Measurements from ENCODE around the gene ACACB. TPM values are rescaled to one million over a fixed set of nuclear protein-coding genes. Genes with fewer than 3 reads are reported as not detected.

ACACB gene
- total and polyA plus RNA-seq, 2 donors: 2.0 to 9.5 TPM

DNA sequence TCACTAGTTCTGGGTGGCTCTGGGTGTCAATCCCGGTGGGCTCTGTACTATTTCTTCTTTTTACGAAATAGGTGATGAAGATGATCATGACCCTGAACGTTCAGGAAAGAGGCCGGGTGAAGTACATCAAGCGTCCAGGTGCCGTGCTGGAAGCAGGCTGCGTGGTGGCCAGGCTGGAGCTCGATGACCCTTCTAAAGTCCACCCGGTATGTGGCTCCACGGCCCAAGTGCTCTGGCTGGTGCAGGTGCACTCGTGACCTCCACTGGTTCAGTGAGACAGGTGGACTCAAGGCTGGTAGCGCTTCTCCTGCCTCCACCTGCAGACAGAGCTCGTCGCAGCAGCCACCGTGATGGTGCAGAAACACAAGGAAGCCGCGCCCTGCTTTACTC is 85.1 kb downstream of the ACACB start:
- peaks cover 0 to 2% of the 10 kb centered on the region in 2 donors for H3K9me3 ChIP-seq (ENCODE audit: control insufficient read depth in 2 of 2, insufficient read depth in 1 of 2, low read length in 1 of 2)
- peaks cover 0 to 16% of the 10 kb centered on the region in 2 donors for H3K36me3 ChIP-seq (ENCODE audit: control insufficient read depth in 2 of 2, insufficient read depth in 2 of 2, low read length in 1 of 2)
- no peaks in the 10 kb centered on the region for H3K27me3 ChIP-seq (ENCODE audit: control insufficient read depth in 2 of 2, insufficient read depth in 1 of 2, low read length in 1 of 2)
- no peak for DNase-seq (ENCODE audit: low read depth in 6 of 9, low spot score in 9 of 9)
- WGBS: 95% methylated on average over 17 of the region's 17 CpGs
- no peak overlapping the region for H3K27ac ChIP-seq (ENCODE audit: low read depth in 1 of 2, low read length in 1 of 2)
- H3K4me1 ChIP-seq (ENCODE audit: control insufficient read depth in 2 of 2, insufficient read depth in 2 of 2, low read length in 2 of 2): no peaks in the 10 kb centered on the region
- H3K4me3 ChIP-seq (ENCODE audit: low read length in 2 of 2): no peak overlapping the region

DNA sequence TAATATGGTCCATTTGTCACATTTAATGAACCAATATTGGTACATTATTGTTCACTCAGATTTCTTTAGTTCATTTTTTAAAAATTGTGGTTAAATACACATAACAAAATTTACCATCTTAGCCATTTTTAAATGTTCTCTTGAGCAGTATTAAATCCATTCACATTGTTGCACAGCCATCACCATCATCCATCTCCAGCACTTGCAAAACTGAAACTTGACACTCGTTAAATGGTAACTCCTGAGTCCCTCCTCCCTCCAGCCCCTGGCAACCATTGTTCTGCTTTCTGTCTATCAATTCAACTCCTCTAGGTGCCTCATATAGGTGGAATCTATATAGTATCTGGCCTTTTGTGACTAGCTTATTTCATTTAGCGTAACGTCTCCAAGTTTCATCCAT is 86.4 kb downstream of the ACACB start:
- Histone ChIP-seq H3K27ac (ENCODE audit: low read depth in 1 of 2, low read length in 1 of 2) (no peak overlapping the region), H3K4me3 (ENCODE audit: low read length in 2 of 2) (no peak overlapping the region), H3K4me1 (ENCODE audit: control insufficient read depth in 2 of 2, insufficient read depth in 2 of 2, low read length in 2 of 2) (no peaks in the 10 kb centered on the region), H3K27me3 (ENCODE audit: control insufficient read depth in 2 of 2, insufficient read depth in 1 of 2, low read length in 1 of 2) (no peaks in the 10 kb centered on the region), H3K9me3 (ENCODE audit: control insufficient read depth in 2 of 2, insufficient read depth in 1 of 2, low read length in 1 of 2) (no peaks in the 10 kb centered on the region), H3K36me3 (ENCODE audit: control insufficient read depth in 2 of 2, insufficient read depth in 2 of 2, low read length in 1 of 2) (peaks cover 0 to 17% of the 10 kb centered on the region in 2 donors)
- DNase-seq (ENCODE audit: low read depth in 6 of 9, low spot score in 9 of 9): no peak
- WGBS: 96% methylated on average over 3 of the region's 3 CpGs

DNA sequence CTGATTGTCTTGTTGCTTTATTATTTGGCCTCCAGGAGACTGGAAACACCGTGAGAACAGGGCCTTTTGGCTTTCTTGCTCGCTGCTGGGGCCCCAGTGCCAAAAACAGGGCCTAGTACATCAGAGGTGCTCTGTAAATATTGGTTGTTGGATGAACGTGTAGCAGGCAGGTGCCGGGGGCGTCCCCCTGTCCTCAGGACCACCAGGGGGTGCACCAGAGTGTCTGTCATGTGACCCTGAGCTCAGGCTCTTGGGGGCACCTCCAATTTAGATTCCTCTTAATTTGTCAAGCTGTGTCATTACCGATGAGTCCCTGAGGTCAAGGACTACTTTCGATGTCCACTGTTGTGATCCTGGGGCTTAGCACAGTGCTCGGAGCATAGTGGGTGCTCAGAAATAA is 87.1 kb downstream of the ACACB start:
- Histone ChIP-seq H3K4me3 (ENCODE audit: low read length in 2 of 2) (no peak overlapping the region), H3K36me3 (ENCODE audit: control insufficient read depth in 2 of 2, insufficient read depth in 2 of 2, low read length in 1 of 2) (peaks cover 0 to 18% of the 10 kb centered on the region in 2 donors), H3K4me1 (ENCODE audit: control insufficient read depth in 2 of 2, insufficient read depth in 2 of 2, low read length in 2 of 2) (no peaks in the 10 kb centered on the region), H3K27ac (ENCODE audit: low read depth in 1 of 2, low read length in 1 of 2) (no peak overlapping the region), H3K9me3 (ENCODE audit: control insufficient read depth in 2 of 2, insufficient read depth in 1 of 2, low read length in 1 of 2) (no peaks in the 10 kb centered on the region), H3K27me3 (ENCODE audit: control insufficient read depth in 2 of 2, insufficient read depth in 1 of 2, low read length in 1 of 2) (no peaks in the 10 kb centered on the region)
- WGBS: 90% methylated on average over 8 of the region's 8 CpGs
- no peak for DNase-seq (ENCODE audit: low read depth in 6 of 9, low spot score in 9 of 9)

DNA sequence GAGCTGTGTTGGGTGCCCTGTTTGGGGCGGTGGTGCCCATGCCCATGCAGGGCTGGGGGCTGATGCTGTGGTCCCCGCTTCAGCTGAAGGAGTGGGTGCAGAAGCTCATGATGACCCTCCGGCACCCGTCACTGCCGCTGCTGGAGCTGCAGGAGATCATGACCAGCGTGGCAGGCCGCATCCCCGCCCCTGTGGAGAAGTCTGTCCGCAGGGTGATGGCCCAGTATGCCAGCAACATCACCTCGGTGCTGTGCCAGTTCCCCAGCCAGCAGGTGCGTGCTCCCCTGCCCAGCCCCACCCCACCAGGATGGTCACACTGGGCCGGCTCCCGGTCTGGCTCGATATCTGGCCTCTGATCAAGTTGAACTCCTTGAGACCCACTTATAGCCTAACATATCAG is 92.7 kb downstream of the ACACB start:
- Histone ChIP-seq H3K4me1 (ENCODE audit: control insufficient read depth in 2 of 2, insufficient read depth in 2 of 2, low read length in 2 of 2) (no peaks in the 10 kb centered on the region), H3K4me3 (ENCODE audit: low read length in 2 of 2) (no peak overlapping the region), H3K9me3 (ENCODE audit: control insufficient read depth in 2 of 2, insufficient read depth in 1 of 2, low read length in 1 of 2) (no peaks in the 10 kb centered on the region), H3K27ac (ENCODE audit: low read depth in 1 of 2, low read length in 1 of 2) (no peak overlapping the region), H3K27me3 (ENCODE audit: control insufficient read depth in 2 of 2, insufficient read depth in 1 of 2, low read length in 1 of 2) (no peaks in the 10 kb centered on the region), H3K36me3 (ENCODE audit: control insufficient read depth in 2 of 2, insufficient read depth in 2 of 2, low read length in 1 of 2) (peaks cover 0 to 14% of the 10 kb centered on the region in 2 donors)
- no peak for DNase-seq (ENCODE audit: low read depth in 6 of 9, low spot score in 9 of 9)
- 99% methylated on average over 14 of the region's 14 CpGs for WGBS

DNA sequence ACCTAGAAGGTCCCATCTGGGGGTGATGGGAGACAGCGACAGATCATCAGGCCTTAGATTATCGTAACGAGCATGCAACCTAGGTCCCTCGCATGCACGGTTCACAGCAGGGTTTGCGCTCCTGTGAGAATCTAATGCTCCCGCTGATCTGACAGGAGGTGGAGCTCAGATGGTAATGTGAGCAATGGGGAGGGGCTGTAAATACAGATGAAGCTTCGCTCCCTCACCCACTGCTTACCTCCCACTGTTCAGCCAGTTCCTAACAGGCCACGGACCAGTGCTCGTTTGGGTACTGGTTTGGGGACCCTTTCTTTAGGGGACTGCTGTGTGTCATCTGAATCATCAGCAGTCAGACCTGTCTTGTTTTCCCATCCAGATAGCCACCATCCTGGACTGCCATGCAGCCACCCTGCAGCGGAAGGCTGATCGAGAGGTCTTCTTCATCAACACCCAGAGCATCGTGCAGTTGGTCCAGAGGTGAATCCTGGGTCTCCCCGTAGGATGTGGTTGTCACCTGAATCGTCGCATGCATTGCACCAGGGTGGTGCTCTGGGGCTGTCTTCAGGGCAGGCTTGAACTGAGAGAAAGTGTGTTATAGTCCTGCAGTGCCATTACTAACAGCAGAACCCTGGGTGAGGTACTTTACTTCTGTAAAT is 96.2 kb downstream of the ACACB start:
- no peak overlapping the region for H3K27ac ChIP-seq (ENCODE audit: low read depth in 1 of 2, low read length in 1 of 2)
- DNase-seq (ENCODE audit: low read depth in 6 of 9, low spot score in 9 of 9): no peak
- peaks cover 0 to 7% of the 10 kb centered on the region in 2 donors for H3K36me3 ChIP-seq (ENCODE audit: control insufficient read depth in 2 of 2, insufficient read depth in 2 of 2, low read length in 1 of 2)
- H3K4me1 ChIP-seq (ENCODE audit: control insufficient read depth in 2 of 2, insufficient read depth in 2 of 2, low read length in 2 of 2): no peaks in the 10 kb centered on the region
- no peaks in the 10 kb centered on the region for H3K9me3 ChIP-seq (ENCODE audit: control insufficient read depth in 2 of 2, insufficient read depth in 1 of 2, low read length in 1 of 2)
- no peaks in the 10 kb centered on the region for H3K27me3 ChIP-seq (ENCODE audit: control insufficient read depth in 2 of 2, insufficient read depth in 1 of 2, low read length in 1 of 2)
- no peak overlapping the region for H3K4me3 ChIP-seq (ENCODE audit: low read length in 2 of 2)
- WGBS: 97% methylated on average over 16 of the region's 16 CpGs

DNA sequence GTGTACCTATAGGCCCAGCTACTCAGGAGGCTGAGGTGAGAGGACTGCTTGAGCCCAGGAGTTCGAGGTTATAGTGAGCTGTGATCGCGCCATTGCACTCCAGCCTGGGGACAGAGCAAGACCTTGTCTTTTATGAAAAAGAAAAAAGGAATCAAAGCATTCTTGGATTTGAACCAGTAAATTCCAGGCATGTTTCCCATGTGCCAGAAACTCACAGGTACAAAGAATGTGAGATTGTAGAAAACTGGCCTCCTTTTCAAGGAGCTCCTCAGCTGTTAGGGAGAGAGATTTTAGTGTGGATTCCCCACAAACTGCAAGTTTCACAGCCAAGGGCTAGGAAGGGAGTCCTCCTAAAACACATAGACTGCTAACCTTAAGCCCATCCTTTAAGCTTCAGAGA is 97.7 kb downstream of the ACACB start:
- Histone ChIP-seq H3K36me3 (ENCODE audit: control insufficient read depth in 2 of 2, insufficient read depth in 2 of 2, low read length in 1 of 2) (peaks cover 0 to 5% of the 10 kb centered on the region in 2 donors), H3K9me3 (ENCODE audit: control insufficient read depth in 2 of 2, insufficient read depth in 1 of 2, low read length in 1 of 2) (no peaks in the 10 kb centered on the region), H3K27me3 (ENCODE audit: control insufficient read depth in 2 of 2, insufficient read depth in 1 of 2, low read length in 1 of 2) (no peaks in the 10 kb centered on the region), H3K27ac (ENCODE audit: low read depth in 1 of 2, low read length in 1 of 2) (no peak overlapping the region), H3K4me1 (ENCODE audit: control insufficient read depth in 2 of 2, insufficient read depth in 2 of 2, low read length in 2 of 2) (no peaks in the 10 kb centered on the region), H3K4me3 (ENCODE audit: low read length in 2 of 2) (no peak overlapping the region)
- no peak for DNase-seq (ENCODE audit: low read depth in 6 of 9, low spot score in 9 of 9)
- 87% methylated on average over 3 of the region's 3 CpGs for WGBS

DNA sequence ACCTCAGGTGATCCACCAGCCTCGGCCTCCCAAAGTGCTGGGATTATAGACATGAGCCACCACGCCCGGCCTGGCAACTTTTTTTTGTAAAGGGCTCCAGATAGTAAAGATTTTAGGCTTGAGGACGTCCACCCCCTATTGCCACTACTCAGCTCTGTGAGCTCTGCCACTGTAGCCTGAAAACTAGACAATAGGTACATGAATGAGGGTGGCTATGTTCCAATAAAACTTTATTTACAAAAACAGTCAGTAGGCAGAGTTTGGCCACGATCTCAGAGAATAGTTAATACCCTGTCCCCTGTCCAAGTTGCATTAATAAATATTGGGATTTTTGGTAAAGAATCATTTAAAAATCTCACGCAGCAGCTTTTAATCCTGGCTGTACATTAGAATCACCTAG is 102.6 kb downstream of the ACACB start:
- H3K36me3 ChIP-seq (ENCODE audit: control insufficient read depth in 2 of 2, insufficient read depth in 2 of 2, low read length in 1 of 2): peaks cover 0 to 12% of the 10 kb centered on the region in 2 donors
- WGBS: 96% methylated on average over 6 of the region's 6 CpGs
- H3K27me3 ChIP-seq (ENCODE audit: control insufficient read depth in 2 of 2, insufficient read depth in 1 of 2, low read length in 1 of 2): no peaks in the 10 kb centered on the region
- no peaks in the 10 kb centered on the region for H3K4me1 ChIP-seq (ENCODE audit: control insufficient read depth in 2 of 2, insufficient read depth in 2 of 2, low read length in 2 of 2)
- H3K27ac ChIP-seq (ENCODE audit: low read depth in 1 of 2, low read length in 1 of 2): no peak overlapping the region
- no peaks in the 10 kb centered on the region for H3K9me3 ChIP-seq (ENCODE audit: control insufficient read depth in 2 of 2, insufficient read depth in 1 of 2, low read length in 1 of 2)
- no peak for DNase-seq (ENCODE audit: low read depth in 6 of 9, low spot score in 9 of 9)
- H3K4me3 ChIP-seq (ENCODE audit: low read length in 2 of 2): no peak overlapping the region

DNA sequence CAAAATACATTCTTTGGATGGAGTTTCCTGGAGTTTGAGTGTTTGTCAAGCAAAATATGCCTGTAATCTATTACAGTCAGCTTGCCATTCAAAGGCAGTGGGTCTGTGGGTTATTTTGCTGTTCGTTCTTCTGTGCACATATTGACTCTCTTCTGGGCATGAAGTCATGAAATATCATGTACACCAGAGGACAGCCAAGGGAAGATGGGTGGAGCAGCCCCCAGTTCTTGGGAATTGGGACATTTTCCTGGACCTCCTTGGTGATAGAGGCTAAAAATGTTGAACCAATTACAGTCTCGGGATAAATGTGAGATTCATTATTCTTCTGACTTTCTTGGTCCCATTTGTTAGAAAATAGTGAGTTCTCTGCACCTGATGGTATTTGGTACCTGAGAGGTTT is 103.6 kb downstream of the ACACB start:
- Histone ChIP-seq H3K27ac (ENCODE audit: low read depth in 1 of 2, low read length in 1 of 2) (no peak overlapping the region), H3K27me3 (ENCODE audit: control insufficient read depth in 2 of 2, insufficient read depth in 1 of 2, low read length in 1 of 2) (no peaks in the 10 kb centered on the region), H3K36me3 (ENCODE audit: control insufficient read depth in 2 of 2, insufficient read depth in 2 of 2, low read length in 1 of 2) (peaks cover 0 to 12% of the 10 kb centered on the region in 2 donors), H3K4me3 (ENCODE audit: low read length in 2 of 2) (no peak overlapping the region), H3K4me1 (ENCODE audit: control insufficient read depth in 2 of 2, insufficient read depth in 2 of 2, low read length in 2 of 2) (no peaks in the 10 kb centered on the region), H3K9me3 (ENCODE audit: control insufficient read depth in 2 of 2, insufficient read depth in 1 of 2, low read length in 1 of 2) (no peaks in the 10 kb centered on the region)
- 94% methylated on average over 2 of the region's 2 CpGs for WGBS
- no peak for DNase-seq (ENCODE audit: low read depth in 6 of 9, low spot score in 9 of 9)

DNA sequence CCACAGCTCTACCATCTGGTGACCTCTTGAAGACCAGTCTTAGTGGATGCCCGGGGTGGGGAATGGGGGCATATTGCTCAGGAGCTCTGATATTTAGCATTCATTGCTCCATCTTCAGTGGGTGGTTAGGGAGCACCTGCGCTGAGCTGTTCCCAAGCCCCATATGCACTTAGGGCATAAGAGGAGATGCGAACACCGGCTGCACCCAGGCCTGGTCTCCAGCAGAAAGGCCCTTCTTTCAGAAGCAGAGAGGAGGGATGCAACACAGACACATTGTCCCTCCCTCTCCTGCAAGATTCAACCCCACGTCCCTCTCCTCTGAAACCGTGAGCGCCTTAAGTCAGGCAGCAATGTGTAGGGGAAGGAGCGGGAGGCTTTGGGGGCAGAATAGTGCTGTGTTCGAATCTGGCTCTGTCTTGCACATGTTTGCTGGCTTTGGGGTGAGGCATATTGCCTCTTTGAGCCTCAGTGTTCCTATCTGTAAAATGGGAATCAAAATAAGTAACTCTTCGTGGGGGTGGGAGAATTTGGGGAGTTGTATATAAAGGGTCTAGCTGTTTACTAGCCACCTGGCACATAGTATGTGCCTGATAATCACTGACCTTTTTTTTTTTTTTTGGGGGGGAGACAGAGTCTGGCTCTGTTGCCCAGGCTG is 105.0 kb downstream of the ACACB start:
- Histone ChIP-seq H3K4me1 (ENCODE audit: control insufficient read depth in 2 of 2, insufficient read depth in 2 of 2, low read length in 2 of 2) (no peaks in the 10 kb centered on the region), H3K27ac (ENCODE audit: low read depth in 1 of 2, low read length in 1 of 2) (no peak overlapping the region), H3K9me3 (ENCODE audit: control insufficient read depth in 2 of 2, insufficient read depth in 1 of 2, low read length in 1 of 2) (no peaks in the 10 kb centered on the region), H3K27me3 (ENCODE audit: control insufficient read depth in 2 of 2, insufficient read depth in 1 of 2, low read length in 1 of 2) (no peaks in the 10 kb centered on the region), H3K36me3 (ENCODE audit: control insufficient read depth in 2 of 2, insufficient read depth in 2 of 2, low read length in 1 of 2) (peaks cover 0 to 15% of the 10 kb centered on the region in 2 donors), H3K4me3 (ENCODE audit: low read length in 2 of 2) (no peak overlapping the region)
- no peak for DNase-seq (ENCODE audit: low read depth in 6 of 9, low spot score in 9 of 9)
- WGBS: 98% methylated on average over 10 of the region's 10 CpGs
